Activated naive CD4-positive, alpha-beta T cell (primary cell): ENCODE results near the gene PDCD1.
"Not testable (repeated sequence)": the region's sequence is repeated elsewhere in the genome, so short reads cannot be mapped to it uniquely, and the experiment has no call there.

Experiments
- DNase-seq, 4 experiments: peaks; one replicate each; lab custom pipeline; 2025; lab: John Stamatoyannopoulos, UW

The PDCD1 gene

DNA sequence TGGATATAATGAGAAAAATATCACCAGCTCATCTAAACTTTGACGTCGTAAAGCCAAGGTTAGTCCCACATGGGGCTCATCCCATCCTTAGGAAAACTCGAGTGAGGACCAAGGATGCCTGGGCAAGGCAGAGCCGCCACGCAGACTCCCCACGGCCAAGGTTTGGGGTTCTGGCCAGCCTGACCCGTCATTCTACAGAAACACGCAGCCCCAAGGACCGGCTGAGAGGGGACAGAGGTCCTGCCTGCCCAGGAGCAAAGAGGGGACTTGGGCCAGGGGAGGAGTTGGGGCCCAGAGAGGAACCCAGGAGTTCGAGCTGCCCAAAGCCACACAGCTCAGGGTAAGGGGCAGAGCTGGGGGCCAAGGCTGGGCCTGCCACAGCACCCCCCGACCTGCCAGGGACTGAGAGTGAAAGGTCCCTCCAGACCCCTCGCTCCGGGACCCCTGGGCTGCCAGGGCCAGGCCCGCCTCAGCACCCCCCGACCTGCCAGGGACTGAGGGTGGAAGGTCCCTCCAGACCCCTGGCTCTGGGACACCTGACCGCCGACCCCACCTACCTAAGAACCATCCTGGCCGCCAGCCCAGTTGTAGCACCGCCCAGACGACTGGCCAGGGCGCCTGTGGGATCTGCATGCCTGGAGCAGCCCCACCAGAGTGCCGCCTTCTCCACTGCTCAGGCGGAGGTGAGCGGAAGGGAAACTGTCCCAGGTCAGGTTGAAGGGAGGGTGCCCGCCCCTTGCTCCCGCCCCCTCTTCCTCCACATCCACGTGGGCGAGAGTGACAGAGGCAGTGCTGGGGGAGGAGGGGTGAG lies at the start of gene PDCD1:
TSS of gene PDCD1 (minus strand) at position 689 of the 811 bp plus-strand sequence. CDS start at position 633, 56 bp downstream.
- DNase-seq, result peak in 1 of 4 experiments; percentile 43

DNA sequence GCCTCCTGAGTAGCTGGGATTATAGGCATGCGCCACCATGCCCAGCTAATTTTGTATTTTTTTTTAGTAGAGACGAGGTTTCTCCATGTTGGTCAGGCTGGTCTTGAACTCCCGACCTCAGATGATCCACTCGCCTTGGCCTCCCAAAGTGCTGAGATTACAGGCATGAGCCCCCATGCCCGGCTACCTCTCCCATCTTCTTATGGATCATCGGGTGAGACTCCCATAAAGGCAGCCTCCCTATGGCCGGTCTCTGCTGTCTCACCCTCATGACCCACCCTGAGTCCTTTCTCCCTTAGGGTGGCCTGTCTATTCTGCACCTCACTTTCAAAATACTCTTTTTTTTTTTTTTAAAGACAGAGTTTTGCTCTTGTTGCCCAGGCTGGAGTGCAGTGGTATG lies 49.1 kb upstream of the PDCD1 start:
- DNase-seq, result not testable (repeated sequence)

DNA sequence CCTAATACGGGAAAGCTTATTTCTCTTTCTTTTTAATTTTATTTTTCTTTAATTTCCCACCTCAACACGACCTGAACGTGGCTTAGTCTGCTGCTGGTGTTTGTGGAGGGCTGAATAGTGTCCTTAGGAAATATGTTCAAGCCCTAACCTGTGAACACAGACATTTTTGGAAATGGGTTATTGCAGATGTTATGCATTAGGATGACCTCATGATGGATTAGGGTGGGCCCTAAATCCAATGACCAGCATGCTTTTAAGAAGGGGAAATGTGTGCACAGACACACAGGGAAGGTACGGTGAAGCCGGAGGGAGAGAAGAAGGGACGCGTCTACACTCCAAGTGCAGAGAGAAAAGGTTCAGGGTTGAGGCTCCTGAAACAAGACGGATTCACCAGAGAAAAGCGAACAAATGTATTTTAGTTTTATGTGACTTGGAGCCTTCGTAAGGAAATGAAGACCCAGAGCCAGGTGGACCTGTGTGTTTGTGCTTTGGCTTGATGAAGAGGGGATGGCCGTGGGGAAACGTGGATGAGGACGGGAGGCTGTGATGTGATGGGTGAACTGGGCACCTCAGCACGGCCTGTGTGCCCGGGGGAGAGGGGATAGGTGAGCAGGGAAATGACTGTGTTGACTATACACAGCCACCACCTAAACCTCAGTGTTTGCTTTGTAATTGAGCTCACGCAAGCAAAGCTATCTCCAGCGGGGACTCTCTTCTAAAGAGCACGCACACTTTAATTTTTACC lies 48.3 kb upstream of the PDCD1 start:
- DNase-seq, result no peak

DNA sequence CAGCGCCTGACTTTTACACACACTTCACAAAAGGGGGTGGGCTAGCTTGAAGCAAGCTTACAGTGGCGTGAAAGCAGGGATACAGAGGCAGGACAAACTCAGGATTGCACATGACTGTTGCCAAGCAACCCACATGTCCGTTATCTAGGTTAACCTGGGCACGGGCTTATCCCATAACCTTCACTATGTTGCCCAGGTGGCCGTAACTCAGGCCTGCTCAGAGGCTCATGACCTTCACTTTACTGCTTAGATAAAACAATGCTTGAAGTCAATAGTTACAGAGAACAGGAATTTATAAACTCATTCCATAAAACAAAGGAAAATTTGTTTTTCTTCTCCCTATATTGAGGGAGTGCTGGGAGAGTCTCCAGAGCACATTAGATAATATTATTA lies 47.7 kb upstream of the PDCD1 start:
- DNase-seq, result not testable (repeated sequence)

DNA sequence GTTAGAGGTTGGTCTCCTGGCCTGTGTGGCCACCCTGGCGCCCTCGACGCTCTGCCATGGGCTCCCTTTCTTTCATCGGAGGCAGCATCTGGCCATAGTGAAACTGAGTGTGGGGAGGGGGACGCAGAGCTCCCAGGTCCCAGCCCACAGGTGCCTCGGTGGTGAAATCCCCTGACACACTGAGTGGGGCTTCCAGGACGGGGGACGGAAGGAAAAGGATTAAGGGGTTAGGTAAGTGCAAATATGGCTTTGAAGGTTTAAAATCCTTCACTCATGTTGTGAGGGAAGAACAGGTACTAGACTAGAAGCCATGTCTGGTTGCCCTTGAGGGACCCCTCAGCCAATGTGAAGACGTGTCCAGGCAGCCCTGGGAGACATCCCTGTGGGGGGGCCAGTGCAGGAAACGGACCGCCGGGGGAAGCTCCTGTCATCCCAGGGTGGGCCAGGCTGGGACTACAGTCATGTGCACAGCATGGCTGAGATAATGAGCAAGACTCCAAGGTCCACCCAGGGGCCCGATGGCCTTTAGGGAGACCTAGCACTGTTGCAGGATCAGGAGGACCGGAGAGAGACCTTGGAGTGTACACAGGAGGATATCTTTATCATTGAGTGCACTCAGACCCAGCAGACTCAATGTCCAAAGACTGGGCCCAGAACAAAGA lies 47.2 kb upstream of the PDCD1 start:
- no peak for DNase-seq

DNA sequence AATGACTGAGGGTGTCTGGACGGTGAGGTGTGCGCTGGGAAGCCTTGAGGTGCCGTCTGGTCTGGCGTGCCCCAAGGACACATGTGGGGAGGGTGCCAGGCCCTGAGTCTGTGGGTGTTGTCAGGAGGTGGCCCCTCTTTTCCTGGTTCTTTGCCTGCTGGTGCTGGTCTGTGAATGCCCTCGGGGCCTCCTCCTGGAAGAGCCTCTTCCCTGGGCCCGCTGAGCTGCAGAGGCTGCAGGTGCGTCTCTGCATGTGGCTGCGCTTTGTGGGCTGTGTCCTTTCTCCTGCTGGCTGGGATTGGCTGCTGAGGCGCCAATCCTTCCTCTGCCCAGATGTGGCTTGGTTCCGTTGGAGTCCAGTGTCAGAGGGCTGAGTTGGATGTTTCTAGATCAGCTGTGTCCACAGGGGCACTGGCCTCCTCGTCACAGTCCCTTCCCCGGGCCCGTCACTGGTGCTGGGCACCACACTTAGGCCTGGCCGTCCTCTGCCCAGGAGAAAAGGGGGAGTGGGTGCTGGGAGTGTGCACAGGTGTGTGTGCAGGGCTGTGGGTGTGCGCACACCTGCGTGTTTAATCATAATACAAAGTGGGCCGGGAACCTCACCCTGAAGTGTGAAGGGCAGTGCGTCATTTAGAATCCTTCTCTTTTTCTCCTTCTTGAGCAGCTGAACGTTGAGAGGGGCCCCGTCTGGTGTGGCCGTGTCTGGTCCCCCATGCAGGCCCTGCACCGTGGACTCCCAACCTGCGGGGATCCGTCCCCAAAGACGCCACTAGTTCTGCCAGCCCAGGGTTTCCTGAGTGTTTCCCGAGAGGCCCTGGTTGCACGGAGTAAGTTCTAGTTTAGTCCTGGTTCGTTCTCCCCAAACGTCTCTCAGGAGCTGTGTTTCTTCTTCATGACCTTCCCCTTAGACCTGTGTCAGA lies 46.4 kb upstream of the PDCD1 start:
- DNase-seq, result no peak

DNA sequence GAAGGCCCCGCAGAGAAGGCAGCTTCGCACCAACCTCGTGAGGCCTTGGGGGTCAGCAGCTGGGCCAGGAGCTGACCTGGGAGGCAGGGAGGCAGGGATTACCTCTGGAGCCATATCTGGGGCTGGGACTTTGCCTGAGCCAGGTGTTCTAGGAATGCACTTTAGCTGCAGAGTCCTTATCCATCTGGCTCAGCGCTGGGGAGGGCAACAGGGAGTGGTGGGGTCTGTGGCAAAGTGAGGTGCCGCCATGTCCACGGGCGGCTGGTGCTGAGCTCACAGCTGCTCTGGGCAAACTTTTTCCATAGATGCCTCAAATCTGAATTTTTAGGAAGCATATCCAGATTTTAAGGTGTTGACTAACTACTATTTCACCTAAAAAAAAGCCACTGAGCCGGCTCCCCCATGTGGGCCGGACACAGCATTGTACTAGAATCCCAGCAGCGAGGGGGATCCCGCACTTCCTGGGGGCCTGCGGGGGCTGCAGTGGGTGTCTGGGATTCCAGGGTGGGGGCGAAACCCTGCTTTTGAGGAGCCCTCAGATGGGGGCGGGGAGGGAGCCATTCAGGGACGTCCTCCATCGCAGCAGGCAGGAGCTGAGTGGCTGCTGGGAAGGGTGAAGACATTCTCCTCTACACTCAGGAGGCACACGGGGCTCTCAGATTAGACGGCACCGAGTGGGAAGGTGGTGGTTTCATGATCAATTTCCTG lies 45.5 kb upstream of the PDCD1 start:
- DNase-seq, result no peak

DNA sequence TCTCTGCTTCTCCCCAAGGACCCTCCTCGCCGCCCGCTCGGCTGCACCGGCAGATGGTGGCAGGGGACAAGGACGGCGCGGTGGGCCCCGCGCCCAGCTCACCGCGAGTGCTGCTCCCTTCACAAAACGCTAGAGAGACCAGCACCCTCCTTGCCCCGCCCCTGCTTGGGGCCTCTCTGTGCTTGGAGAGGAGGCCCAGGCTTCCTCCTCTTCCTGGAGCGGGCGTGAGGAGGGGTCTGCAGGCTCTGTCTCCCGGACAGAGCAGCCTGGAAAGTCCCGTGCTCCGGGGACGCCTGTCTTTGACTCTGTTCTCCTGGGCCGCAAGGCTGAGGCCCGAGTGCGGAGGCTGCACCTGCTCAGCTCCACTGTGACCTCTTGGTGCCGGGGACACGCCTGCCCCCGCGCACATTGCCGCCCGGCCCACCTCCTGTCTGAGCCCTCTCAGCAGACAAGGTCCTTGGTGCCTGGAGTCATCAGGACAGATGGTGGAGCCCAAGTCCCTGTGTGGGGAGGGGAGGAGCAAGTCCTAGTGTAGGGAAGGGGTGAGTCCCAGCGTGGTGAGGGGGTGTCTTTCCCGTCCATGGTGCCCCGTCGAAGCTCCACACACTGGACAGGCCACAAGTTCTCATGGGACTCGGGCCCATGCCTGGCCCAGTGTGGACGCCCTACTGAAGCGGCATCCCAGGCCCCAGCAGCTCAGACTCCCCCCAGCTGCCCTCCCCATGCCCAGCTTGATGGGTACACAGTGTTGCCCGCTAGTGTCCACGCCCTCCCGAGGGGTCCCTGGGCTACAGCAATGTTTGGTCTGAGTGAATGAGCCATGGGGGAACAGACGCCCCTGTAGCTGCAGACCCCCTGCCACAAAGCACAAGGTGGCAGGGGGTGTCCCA lies 44.7 kb upstream of the PDCD1 start:
- DNase-seq, result no peak

DNA sequence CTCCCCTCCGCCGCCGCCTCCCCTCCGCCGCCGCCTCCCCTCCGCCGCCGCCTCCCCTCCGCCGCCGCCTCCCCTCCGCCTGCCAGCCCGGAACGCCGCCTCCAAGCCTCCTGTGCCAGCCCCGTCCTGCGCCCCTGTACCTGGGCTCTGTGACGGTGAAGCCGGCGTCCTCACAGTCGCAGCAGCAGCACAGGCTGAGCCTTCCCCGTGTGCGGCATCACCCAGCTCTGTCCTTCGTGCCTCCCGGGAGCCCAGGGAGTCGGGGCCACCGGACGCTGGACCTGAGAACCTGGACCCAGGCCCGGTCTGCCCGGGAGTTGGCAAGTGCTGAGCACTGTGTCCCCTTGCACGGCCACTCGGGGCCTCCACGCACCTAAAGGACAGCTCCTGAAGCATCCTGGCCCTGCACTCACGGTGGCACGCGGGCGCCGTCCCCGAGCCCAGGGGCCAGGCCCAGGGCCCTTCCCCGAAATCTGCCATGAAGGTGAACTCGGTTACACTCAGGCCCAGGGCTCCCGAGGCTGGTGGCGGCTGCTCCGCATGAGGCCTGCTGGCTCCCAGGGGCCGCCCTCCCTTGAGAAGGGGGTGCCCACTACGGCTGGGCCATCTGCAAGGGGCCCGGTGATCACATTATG lies 43.8 kb upstream of the PDCD1 start:
- no peak for DNase-seq

DNA sequence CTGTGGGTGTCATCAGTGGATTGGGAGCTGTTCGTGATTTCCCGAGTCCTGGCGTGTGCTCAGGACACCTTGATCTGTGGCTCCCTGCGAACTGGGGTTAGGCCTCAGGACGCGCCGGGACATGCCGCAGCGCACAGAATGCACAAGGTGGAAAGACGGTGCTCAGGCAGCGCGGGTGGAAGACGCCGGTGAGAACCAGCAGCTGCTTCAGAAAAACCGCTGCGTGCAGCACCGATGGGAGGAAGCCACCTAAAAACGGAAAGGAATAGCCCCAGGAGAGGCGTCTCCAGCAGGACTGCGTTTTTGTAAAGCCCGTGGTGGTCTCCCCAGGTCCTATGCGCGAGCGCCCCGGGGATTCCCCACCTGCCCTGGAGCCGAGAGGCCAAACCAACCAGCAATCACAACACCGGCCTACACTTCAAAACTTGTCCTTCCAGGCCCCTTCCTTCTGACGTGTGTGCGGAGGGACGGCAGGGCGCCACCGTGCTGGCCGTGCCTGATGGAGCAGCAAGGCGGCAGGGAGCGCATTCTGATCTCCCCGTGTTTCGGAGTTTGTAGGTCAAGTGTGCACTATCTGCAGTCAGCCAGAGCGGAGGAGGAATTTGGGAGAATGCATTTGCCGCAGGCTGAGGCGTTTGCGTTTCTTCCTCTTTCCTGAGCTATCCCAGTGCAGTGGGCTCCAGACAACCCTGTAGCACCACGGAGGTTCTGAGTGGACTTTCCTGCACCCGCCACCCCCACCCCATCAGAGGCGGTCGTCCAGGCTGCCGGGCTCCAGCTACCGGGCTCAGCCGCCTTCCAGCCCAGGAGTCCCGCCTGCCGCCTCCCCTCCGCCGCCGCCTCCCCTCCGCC lies 43.0 kb upstream of the PDCD1 start:
- no peak for DNase-seq

DNA sequence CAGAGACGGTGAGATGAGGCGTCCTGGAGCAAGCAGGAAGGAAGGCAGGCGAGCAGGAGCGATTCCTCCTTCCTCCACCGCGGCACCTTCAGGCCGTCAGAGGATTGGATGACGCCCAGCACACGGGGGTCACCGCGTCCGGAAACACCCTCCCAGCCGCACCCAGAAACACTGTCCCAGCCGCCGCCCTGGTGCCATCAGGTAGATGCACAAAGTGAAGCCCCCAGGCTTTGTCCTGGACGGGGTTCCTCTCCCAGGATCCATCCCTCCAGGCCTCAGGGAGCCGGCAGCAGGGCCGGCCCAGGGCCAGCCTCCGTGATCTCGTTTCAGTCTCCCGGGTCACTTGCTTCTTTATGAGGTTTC lies 42.3 kb upstream of the PDCD1 start:
- no peak for DNase-seq

DNA sequence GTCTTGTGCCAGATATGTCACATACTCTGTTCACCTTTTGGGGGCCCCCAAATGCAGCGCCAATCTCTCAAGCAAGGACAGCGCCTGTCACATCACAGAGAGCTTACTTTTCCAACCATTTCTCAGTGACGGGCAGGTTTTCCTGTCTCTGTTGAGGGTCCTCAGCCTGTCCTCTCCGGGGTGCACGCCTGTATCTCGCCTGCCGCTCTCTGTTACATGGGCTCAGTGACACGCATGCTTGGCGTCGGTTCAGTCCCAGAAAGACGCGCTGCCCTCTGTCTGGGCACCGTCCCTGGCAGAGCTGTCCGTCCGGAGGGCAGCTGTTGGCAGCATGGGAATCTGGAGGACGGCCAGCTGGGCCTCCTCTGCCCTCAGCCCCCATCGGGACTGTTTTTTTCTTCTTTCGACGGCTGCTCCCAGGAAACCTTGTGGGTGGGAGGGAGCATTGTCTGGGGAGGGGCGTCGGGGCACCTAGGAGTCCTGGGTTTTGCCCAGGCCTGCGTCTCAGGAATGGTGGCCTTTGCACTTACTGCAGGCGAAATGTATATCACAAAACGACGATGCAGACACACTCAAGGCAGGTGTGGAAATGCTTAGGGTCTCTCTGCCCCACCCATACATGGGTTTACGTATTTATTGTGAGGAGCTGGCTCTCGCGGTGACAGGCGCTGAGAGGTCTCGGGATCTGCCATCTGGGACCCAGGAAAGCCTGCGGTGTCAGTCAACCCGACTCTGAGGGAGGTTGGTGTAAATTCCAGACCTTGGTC lies 41.7 kb upstream of the PDCD1 start:
- DNase-seq, result no peak

DNA sequence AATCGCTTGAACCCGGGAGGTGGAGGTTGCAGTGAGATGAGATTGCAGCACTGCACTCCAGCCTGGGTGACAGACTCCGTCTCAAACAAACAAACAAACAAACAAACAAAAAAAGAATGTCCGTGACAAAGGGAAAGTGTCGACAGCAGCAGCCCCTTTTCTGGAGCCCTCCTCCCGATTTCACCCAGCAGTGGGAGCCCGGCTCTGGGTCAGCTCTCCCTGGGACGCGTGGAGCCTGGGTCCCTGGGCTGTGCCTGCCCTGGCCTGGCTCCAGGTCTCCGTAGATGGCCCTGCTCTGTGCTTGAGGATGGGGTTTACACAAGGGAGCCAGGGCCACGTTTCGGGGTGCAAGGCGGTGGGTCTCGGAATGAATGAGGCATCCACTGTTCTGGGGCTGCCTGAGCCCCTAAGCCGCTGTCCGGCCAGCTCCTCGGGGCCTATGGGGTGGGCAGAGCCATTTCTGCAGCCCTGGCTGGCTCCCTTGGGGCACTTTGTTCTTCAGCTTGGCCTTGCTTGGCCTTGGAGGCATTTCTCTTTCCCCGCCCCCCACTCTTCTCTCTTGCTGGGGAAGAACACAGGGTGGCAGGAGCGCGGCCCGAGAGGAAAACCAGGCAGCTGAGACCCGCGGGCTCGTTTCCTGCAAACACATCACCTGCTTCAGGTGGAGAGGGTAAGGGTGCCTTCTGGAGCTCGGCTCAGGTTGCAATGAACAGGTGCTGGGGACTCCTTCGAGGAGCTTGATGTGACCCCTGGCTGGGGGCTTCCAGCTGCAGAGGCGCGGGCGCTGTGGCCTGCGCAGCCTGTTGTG lies 40.0 kb upstream of the PDCD1 start:
- no peak for DNase-seq

DNA sequence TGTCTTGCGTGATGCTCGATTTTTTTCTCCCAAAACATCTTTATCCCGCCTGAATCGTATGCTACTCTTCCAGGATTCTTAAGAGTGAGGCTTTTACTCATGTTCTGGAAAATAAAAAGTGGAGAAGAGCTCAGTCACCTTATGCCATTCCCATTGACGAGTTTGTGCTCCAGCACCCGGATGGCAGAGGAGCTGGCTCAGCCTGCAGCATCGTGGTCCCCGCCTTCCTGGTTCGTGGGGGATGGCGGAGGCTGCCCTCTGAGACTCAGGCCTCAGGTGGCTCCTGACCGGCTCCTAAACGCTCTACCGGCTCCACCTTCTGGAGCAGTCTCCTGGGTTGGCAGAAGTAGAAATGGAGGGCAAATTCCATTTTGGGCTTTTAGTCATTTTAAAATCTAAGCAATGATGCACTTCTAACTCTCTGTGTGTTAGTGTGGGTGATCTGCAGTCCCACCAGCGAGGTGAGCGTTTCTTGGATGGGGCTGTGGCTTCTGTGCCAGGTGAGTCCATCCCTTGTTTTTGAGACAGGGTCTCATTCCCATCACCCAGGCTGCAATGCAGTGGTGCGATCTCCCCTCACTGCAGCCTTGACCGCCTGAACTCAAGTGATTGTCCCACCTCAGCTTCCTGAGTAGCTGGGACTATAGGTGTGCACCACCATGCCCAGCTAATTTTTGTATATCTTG lies 38.7 kb upstream of the PDCD1 start:
- no peak for DNase-seq

DNA sequence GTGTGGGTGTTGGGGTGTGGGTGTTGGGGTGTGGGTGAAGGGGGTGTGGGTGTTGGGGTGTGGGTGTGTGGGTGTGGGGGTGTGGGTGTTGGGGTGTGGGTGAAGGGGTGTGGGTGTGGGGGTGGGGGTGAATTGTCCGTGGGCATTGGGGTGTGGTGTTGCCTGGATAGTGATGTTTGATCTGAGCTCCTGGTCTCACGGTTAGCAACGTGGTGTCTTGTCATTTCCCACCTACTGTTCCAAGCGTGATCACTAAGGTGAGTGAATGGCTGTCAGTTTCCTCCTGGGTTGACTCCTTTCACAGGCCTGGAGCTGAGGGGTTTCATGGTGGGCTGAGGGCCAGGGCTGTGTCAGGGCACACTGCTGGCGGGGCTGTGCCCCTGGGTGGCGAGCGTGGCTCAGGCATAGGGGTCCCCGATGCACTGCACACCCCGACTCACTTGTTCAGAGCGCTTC lies 38.1 kb upstream of the PDCD1 start:
- DNase-seq, result no peak
